ENCODE data around the gene PRLR.

GRCh38 chr5:35012796-35013195 is 217.5 kb downstream of the PRLR start:
- no peak for TF ChIP-seq CTCF (IDR thresholded peaks at IDR 0.05)
- TF ChIP-seq POLR2A (IDR thresholded peaks at IDR 0.05), result no peak
